ENCODE data around the gene PRKD1. TPM values are rescaled to one million over a fixed set of nuclear protein-coding genes. Genes with fewer than 3 reads are reported as not detected.
A peak's percentile ranks its signal among the peaks of the same experiment; 100 is the strongest.
"Not testable (repeated sequence)": the region's sequence is repeated elsewhere in the genome, so short reads cannot be mapped to it uniquely, and the experiment has no call there.

Gene PRKD1
- total RNA-seq, 2 donors from 2014 or later: 4.2 to 6.3 TPM

DNA sequence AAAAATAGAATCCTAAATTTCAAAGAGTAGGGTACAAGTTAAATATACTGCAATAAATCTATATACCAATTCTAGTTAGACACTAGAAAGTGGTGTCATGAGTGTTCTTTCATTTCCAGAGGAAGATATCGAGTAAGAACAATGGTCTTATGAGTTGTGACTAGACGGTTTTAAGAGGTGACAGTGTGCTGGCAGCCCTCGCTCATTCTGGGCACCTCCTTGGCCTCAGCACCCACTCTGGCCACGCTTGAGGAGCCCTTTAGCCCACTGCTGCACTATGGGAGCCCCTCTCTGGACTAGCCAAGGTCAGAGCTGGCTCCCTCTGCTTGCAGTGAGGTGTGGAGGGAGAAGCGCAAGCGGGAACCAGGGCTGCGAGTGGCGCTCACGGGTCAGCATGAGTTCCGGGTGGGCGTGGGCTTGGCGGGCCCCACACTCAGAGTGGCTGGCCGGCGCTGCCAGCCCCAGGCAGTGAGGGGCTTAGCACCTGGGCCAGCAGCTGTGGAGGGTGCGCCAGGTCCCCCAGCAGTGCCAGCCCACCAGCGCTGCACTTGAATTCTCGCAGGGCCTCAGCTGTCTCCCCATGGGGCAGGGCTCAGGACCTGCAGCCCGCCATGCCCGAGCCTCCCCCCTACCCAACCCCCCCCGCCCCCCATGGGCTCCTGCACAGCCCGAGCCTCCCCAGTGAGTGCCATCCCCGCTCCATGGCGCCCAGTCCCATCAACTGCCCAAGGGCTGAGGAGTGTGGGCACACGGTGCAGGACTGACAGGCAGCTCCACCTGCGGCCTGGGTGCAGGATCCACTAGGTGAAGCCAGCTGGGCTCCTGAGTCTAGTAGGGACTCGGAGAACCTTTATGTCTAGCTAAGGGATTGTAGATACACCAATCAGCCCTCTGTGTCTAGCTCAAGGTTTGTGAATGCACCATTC lies 18.7 kb downstream of the PRKD1 start:
- ATAC-seq (no peak), DNase-seq (no peak)
- intact Hi-C loops (cut with DNase I): no loop called here

DNA sequence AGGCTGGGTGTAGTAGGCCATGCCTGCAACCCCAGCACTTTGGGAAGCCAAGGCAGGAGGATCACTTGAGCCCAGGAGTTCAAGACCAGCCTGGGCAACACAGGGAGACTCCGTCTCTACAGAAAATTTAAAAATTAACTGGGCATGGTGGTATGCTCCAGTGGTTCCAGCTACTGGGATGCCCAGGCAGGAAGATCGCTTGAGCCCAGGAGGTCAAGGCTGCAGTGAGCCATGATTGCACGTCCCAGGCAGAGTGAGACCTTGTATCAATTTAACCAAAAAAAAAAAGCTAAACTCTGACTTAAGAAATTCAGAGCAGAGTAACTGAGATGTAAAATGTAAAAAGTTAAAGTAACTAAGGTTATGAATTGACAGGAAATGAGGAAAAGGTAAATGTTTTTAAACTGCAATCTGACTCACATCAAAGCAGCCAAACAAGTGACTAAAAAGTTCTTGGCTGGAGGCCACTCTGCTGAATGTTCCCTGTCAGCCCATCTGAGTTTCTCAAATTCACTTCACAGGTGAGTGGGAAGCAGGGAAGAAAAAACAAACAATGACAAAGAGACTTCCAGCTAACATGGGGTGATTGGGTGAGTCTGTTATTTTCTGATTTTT lies 21.3 kb downstream of the PRKD1 start:
- ATAC-seq (peak in 1 of 2 donors; percentile 49), DNase-seq (no peak)
- intact Hi-C loops (cut with DNase I): no loop called here

DNA sequence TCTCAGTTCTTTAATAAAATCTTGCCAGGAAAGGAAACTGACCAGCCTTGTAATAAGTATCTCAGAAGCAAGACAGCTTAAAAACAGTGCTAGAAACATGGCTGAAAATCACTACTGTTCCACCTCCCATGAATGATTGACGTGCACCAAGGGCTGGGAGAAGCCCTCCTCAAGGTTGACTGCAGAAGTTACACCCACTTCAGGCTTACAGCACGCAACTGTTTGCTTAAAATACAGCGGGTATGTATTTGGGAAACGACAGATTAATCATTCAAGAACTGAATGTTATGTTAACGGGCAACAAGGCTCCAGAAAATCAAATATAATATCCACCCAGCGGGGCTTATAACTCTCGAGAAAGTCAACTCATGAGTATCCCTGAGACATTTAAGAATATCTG lies 22.1 kb downstream of the PRKD1 start:
- ATAC-seq (no peak), DNase-seq (no peak)
- intact Hi-C loops (cut with DNase I): no loop called here

DNA sequence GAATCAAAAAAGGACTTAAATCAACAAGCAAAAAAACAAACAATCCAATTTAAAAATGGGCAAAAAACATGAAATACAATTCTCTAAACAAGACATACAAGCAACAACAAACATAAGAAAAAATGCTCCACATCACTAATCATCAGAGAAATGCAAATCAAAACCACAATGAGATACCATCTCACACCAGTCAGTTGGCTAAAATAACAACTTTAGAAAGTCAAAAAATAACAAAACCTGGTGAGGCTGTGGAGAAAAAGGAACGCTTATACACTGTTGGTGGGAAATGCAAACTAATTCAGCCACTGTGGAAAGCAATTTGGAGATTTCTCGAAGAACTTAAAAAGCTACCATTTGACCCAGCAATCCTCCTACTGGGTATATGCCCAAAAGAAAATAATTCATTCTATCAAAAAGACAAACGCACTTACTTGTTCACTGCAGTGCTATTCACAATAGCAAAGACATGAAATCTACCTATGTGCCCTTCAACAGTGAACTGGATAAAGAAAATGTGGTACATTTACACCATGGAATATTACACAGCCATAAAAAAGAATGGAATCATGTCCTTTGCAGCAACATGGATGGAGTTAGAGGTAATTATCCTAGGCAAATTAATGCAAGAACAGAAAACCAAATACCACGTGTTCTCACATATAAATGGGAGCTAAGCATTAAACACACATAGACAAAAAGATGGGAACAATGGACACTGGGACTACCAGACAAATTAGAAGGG lies 26.9 kb downstream of the PRKD1 start:
- intact Hi-C loops (cut with DNase I): no loop called here
- no peak for ATAC-seq
- DNase-seq: no peak

DNA sequence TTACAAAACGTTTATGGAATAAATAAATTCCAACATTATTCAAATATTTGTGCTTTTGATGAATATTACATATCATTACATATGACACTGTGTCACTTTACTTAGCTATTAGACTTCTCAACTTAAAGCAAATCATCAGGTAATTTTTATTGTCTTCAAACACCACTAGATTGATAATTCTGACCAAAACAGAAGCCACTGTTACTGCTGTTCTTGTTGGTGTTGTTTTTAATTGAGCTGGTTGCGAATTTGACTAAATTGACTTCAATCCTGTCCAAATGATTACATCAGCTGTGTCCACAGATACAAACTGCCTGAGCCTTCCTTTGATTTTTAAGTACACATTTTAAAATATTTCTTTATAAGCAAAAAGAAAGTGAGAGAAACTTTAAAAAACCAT lies 29.2 kb downstream of the PRKD1 start:
- DNase-seq (no peak), ATAC-seq (no peak)
- intact Hi-C loops (cut with DNase I): no loop called here

DNA sequence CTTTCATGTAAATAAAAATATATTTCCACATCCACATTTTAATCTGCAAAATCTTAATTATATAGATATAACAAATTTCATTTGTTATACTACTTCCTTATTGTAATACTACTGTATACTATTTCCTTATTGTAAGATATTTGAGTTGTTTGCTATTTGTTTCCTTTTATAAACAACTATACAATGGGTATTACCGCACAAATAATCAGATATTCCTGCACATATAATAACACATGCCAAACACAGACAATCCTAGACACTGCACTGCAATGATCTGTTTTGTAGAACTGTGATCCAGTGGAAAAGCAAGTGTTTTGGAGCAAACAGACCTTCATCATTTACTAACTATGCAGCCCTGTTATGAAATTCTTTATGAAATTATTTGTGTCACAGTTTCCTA lies 30.5 kb downstream of the PRKD1 start:
- ATAC-seq: no peak
- no peak for DNase-seq
- intact Hi-C loops (cut with DNase I): no loop called here

DNA sequence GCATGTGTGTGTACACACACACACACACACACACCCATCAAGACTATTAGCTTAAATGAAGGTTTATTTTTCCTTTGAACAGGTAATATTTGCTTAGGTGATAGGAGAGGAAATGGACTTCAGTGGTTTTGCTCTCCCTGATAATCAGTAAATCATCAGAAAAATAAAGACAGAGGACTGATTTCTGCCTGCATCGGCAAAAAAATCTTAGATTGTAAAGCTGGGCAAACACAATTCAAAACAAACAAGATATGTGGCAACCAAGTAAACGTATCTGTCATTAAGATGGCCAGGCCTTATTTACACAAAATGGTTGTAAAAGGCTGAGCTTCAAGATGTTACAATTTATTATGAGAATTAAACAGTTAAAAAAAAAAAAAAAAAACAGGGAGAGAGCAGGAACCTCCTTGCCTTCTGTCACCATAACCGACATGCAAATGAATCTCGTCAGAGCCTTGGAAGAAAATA lies 31.3 kb downstream of the PRKD1 start:
- DNase-seq (no peak), ATAC-seq (no peak)
- intact Hi-C loops (cut with DNase I): no loop called here

DNA sequence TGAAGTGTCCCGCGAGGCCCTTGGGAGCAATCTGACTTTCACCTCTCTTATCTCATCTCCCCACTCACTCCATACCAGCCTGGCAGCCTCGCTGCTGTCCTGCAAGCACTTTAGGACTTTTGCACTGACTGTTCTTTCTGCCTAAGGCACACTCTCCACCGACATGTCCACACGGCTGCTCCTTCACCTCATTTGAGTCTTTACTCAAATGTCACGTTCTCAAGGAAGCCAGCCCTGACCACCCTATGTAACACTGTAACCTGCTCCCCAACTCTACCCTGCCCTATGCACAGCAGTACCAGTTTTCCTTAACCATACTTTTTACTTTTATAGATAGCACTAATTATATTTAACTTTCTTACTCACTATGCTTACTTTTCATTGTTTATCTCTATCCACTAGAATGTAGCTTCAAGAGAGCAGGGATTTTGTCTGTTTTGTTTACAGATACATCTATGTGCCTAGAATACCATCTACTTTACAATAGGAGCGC lies 32.0 kb downstream of the PRKD1 start:
- no peak for ATAC-seq
- DNase-seq: no peak
- intact Hi-C loops (cut with DNase I): no loop called here

DNA sequence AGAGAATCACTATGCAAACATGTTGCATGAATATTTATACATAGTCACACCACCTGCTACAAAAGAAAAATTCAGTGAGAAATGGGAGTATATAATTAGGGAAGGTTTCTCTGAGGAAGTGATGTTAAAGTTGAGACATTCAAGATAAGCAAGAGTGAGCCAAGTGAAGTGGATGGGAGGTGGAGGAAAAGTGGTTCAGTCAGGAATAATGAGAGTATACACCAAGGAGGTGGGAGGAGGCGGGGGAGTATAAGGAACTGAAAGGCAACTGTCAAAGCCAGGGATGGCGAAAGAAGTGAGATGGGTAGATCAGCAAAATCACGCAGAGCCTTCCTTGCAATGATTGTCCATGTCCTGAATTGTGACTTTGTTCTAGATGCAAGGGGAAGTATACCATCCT lies 33.7 kb downstream of the PRKD1 start:
- DNase-seq: no peak
- intact Hi-C loops (cut with DNase I): no loop called here
- ATAC-seq: no peak

DNA sequence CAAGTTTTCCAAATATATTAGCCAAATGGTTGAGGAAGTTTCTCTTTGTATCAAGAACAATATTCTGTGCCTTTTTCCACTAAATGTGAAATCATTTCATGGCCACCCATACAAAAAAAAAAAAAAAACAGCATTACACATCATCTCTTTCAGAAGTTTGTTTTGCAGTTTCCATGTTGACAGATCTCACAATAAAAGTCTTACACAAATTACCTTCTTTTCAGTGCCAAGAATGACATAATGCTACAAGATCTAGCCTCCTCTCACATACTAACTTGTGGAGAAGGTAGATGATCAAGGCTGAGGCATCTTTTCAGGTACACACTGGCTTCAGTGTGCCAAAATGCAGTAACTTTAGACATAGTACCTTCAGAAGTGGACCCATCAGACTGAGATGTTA lies 35.3 kb downstream of the PRKD1 start:
- ATAC-seq (peak in 1 of 2 donors; percentile 47), DNase-seq (no peak)
- intact Hi-C loops (cut with DNase I): no loop called here

DNA sequence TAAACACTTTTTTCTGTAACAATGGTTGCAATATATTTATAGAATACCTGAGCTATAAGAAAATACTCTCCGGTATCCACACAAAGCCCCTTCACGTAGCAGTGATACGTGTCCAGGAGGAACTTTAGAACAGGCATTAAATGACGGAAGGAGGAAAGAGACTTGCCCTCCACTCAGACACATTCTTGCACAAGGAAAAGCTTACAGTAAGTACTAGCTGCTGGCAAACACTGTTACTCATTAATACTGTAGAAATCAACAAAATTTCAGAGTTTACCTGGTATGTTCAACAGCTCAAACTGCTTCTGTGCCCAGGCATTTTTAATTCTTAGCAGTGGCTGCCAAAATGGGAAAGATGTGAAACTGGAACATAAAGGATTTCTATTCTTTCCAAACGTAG lies 41.7 kb downstream of the PRKD1 start:
- DNase-seq: no peak
- intact Hi-C loops (cut with DNase I): no loop called here
- no peak for ATAC-seq

DNA sequence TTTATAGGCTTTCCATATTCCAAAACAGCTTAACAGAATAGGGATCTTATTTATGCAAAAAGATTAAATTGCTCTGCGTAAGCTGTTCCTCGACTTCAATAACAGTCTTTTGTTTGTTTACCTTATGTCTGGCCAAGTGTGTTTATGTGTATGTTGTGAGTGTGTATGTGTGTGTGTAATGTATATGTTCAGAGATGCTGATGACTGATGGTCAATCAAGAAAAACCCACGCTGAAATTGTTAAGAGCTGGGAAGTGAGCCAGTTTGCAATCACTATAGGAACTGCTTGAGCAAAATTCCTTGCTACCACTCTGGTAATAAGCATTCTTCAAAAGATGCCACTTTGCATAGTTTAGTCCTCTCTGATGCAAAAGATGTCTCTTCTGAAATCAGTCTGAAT lies 59.6 kb downstream of the PRKD1 start:
- intact Hi-C loops (cut with DNase I): no loop called here
- no peak for ATAC-seq
- DNase-seq: no peak

DNA sequence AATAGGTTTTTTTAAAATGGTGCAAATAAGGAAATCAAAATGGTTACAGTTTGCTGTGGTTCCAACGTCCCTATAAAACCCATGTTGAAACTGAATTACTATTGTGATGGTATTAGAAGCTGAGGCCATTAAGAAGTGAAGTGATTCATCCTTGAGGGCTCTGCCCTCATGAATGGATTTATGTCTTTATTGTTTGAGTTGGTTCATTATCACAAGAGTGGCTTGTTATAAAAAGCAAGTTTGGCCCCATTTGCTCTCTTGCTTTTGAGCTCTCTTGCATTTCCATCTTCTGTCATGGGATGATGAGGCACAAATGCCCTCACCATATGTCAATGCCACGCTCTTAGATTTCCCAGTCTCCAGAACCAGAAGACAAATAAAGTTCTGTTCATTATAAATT lies 62.3 kb downstream of the PRKD1 start:
- no peak for DNase-seq
- no peak for ATAC-seq
- intact Hi-C loops (cut with DNase I): no loop called here

DNA sequence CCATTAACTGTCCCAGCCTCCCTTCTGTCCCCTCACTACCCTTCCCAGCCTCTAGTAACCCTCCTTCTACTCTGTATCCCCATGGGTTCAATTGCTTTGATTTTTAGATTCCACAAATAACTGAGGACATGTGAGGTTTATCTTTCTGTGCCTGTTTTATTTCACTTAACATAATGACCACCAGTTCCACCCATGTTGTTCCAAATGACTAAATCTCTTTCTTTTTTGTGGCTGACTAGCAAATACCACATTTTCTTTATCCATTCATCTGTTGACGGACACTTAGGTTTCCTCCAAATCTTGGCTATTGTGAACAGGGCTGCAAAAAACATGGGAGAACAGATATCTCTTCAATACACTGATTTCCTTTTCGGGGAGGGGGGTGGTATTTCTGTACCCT lies 65.7 kb downstream of the PRKD1 start:
- no peak for ATAC-seq
- DNase-seq: no peak
- intact Hi-C loops (cut with DNase I): no loop called here

DNA sequence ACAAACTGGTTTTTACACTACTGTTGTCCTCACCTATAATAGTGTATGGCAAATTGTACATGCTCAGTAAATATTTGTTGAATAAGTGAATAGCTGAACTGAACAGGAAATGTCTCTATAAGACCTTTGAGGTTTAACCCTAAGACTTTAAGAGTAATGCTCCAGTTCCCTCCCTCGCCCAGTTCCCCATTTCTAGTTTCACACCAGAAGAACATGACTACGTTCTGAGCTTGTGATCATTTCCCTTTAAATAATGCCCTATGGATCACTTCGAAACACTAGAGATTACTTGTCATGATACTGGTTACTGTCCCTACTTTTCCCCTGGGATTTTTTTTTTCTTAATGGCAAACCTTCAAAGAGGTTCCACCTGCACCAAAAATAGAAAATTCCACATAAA lies 69.3 kb downstream of the PRKD1 start:
- ATAC-seq (no peak), DNase-seq (no peak)
- intact Hi-C loops (cut with DNase I): no loop called here

DNA sequence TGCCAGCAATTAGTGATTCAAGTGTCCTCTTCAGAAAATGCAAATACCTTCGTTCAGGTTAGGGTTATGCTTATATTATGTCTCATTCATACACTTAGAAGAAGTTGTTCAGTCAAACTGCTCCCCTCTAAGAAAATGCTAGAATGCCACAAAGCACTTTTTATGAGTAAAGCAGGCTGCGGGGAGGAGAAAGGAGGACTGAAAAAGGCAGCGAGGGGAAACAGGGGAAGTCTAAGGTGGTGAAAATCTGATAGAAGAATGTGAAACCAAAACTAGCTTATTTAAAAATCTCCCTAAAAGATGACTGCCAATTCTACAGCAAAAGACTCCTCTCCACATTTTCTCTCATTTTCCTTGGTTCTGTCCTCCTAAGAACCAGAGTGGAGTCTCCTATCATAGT lies 70.1 kb downstream of the PRKD1 start:
- no peak for ATAC-seq
- no peak for DNase-seq
- intact Hi-C loops (cut with DNase I): no loop called here

DNA sequence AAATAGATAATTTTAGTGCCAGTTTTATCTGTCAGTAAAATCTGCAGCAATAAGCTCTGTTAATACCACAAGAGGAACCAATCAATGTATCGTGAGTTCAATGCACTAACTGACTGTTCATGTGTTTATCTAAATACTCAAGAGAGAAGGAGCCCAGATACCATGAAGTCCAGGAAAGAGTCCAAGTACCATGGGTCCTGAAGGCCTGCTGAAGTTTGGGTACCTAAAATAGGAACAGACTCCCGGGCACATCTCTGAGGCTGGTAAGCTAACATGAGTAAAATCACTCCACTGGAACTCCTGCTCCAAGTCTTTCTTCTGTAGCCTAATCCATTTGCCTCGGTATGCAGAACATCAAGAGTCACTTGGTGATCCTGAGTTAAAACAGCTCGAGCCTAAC lies 71.1 kb downstream of the PRKD1 start:
- no peak for DNase-seq
- intact Hi-C loops (cut with DNase I): no loop called here
- no peak for ATAC-seq

DNA sequence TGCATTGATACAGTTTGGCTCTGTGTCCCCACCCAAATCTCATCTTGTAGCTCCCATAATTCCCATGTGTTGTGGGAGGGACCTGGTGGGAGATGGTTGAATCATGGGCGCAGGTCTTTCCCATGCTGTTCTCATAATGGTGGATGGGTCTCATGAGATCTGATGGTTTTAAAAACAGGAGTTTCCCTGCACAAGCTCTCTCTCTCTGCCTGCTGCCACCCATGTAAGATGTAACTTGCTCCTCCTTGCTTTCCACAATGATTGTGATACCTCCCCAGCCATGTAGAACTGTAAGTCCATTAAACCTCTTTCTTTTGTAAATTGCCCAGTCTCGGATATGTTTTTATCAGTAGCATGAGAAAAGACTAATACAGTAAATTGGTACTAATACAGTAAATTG lies 74.0 kb downstream of the PRKD1 start:
- ATAC-seq; intact Hi-C loops (cut with DNase I); DNase-seq: not testable (repeated sequence)

DNA sequence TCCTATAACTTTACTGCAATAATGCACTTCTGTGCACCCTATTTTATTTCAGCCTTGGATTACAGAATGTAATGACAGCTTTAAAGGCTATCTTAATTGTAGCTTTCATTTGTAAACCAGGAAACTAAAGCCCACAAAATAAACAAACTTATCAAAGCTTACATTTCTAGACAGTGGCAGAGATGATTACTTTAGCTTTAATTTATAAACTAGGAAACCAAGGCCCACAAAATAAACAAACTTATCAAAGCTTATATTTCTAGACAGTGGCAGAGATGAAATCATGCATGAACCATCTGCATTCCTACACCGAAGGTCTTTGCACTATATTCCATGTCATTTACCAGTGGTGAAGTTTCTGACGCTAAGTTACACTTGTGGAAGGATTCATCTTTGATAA lies 74.4 kb downstream of the PRKD1 start:
- ATAC-seq: no peak
- DNase-seq: no peak
- intact Hi-C loops (cut with DNase I): no loop called here

DNA sequence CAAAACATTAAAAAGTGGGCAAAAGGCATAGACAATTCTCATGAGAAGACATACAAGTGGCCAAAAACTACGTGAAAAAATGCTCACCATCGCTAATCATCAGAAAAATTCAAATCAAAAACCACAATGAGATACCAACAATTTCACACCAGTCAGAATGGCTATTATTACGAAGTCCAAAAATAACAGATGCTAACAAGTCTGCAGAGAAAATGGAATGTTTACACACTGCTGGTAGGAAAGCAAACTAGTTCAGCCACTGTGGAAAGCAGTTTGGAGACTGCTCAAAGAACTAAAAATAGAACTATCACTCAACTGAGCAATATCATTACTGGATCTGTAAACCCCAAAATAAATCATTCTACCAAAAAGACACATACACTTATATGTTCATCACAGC lies 76.2 kb downstream of the PRKD1 start:
- DNase-seq: no peak
- intact Hi-C loops (cut with DNase I): no loop called here
- no peak for ATAC-seq
